HCT116 (cell line): ENCODE results near the gene CDK18. TPM values are rescaled to one million over a fixed set of nuclear protein-coding genes. Genes with fewer than 3 reads are reported as not detected.

Experiments used
- ATAC-seq: fragments of 200-7000 bp; cut with Tn5 transposase; 2 replicates; pipeline ENCODE4 v1.9.1; 2020; ENCODE audit warnings: mild to moderate bottlenecking, moderate library complexity
- BruUV-seq: library from RNA; stranded (reverse); fragments of 400-500 nt; replicated peaks from 2 replicates; lab custom pipeline; 2021; lab: Mats Ljungman, UMichigan
- CTCF ChIA-PET: fragments of 300-600 bp; sonication (Branson Sonifier 250); formaldehyde crosslinking; loops from one replicate; lab custom pipeline; 2021; ENCODE audit warnings: antibody characterized with exemption; lab: Charles Lee
- POLR2A ChIA-PET: fragments of 300-600, 350-600 bp; sonication (Branson Sonifier 250); formaldehyde crosslinking; loops from one replicate; lab custom pipeline; 2021; ENCODE audit warnings: antibody characterized with exemption; lab: Charles Lee
- RAD21 ChIA-PET, 2 experiments: fragments of 300-600 bp; sonication (Branson Sonifier 250); formaldehyde crosslinking; loops; one replicate each; lab custom pipeline; 2023; ENCODE audit warnings: low total read pairs in 2 of 2; ENCODE audit not compliant: uncharacterized antibody in 2 of 2, unreplicated experiment in 2 of 2, low non-redundant PET in 1 of 2; lab: Charles Lee
- DNase-seq: peaks from one replicate; pipeline ENCODE4 v3.0.0-alpha.2; 2010; ENCODE audit warnings: low read depth, low spot score
- H2AFZ ChIP-seq: fragments of 200-600 bp; shearing (Covaris generic), sonication (generic); 2 replicates; pipeline ENCODE4 v1.6.1; 2017; ENCODE audit warnings: low read depth, mixed run types, mixed read lengths, antibody characterized with exemption, low read length; ENCODE audit not compliant: poor library complexity, severe bottlenecking
- H3K27ac ChIP-seq: 2 replicates; pipeline ENCODE4 v1.5.1; 2012; ENCODE audit warnings: low read depth, low read length
- H3K27me3 ChIP-seq: fragments of 200-600 bp; sonication (generic); 2 replicates; pipeline ENCODE4 v1.6.1; 2016; ENCODE audit warnings: mixed run types, low read length, mixed read lengths; ENCODE audit not compliant: insufficient read depth
- H3K36me3 ChIP-seq, 2 experiments: fragments of 200-500 bp in 1 of 2; fragments of 200-600 bp in 1 of 2; sonication (Bioruptor generic) in 1 of 2; sonication (generic) in 1 of 2; 2 replicates each; pipeline versions ENCODE4 v1.5.1 to v1.6.1; 2014 to 2016; ENCODE audit warnings: low read length in 2 of 2, inconsistent platforms in 1 of 2, mixed read lengths in 1 of 2, mixed run types in 1 of 2; ENCODE audit not compliant: insufficient read depth in 2 of 2, control insufficient read depth in 1 of 2
- H3K4me1 ChIP-seq, 2 experiments: fragments of 200-600 bp in 1 of 2; sonication (generic) in 1 of 2; 2 replicates each; pipeline versions ENCODE4 v1.5.1 to v1.6.1; 2012 to 2017; ENCODE audit warnings: low read length in 2 of 2, inconsistent platforms in 1 of 2, mild to moderate bottlenecking in 1 of 2, mixed read lengths in 1 of 2, mixed run types in 1 of 2, moderate library complexity in 1 of 2; ENCODE audit not compliant: insufficient read depth in 2 of 2, control insufficient read depth in 1 of 2
- H3K4me2 ChIP-seq: fragments of 200-600 bp; sonication (generic); 2 replicates; pipeline ENCODE4 v1.6.1; 2017; ENCODE audit warnings: mixed run types, low read length, mixed read lengths
- H3K4me3 ChIP-seq, 2 experiments: fragments of 200-600 bp in 1 of 2; sonication (generic) in 1 of 2; replicated peaks in 1 of 2; 2 replicates each; pipeline ENCODE4 v1.5.1; 2011 to 2016; ENCODE audit warnings: low read length in 2 of 2, control low read depth in 1 of 2, low read depth in 1 of 2, mild to moderate bottlenecking in 1 of 2, mixed read lengths in 1 of 2, mixed run types in 1 of 2
- H3K79me2 ChIP-seq: fragments of 200-600 bp; sonication (generic); 2 replicates; pipeline ENCODE4 v1.6.1; 2017; ENCODE audit warnings: mild to moderate bottlenecking, mixed run types, low read length, moderate library complexity, mixed read lengths; ENCODE audit not compliant: insufficient read depth
- H3K9ac ChIP-seq: fragments of 200-600 bp; sonication (generic); 2 replicates; pipeline ENCODE4 v1.6.1; 2016; ENCODE audit warnings: low read length, mixed read lengths
- H3K9me2 ChIP-seq: fragments of 200-600 bp; sonication (generic), shearing (Covaris generic); 2 replicates; pipeline ENCODE4 v1.6.1; 2017; ENCODE audit warnings: mixed run types, mild to moderate bottlenecking, moderate library complexity; ENCODE audit not compliant: insufficient read depth
- H3K9me3 ChIP-seq, 2 experiments: fragments of 200-500 bp in 1 of 2; fragments of 200-600 bp in 1 of 2; sonication (Bioruptor generic) in 1 of 2; sonication (generic) in 1 of 2; 2 replicates each; pipeline ENCODE4 v1.6.1; 2014 to 2017; ENCODE audit warnings: low read length in 2 of 2, mixed read lengths in 2 of 2, inconsistent platforms in 1 of 2, low read depth in 1 of 2, mild to moderate bottlenecking in 1 of 2, mixed run types in 1 of 2, moderate library complexity in 1 of 2; ENCODE audit not compliant: control insufficient read depth in 1 of 2, insufficient read depth in 1 of 2
- H4K20me1 ChIP-seq: fragments of 200-600 bp; sonication (generic), shearing (Covaris generic); 2 replicates; pipeline ENCODE4 v1.6.1; 2017; ENCODE audit warnings: mixed run types, mild to moderate bottlenecking, moderate library complexity; ENCODE audit not compliant: insufficient read depth
- EGR1 ChIP-seq: IDR thresholded peaks from 2 replicates; pipeline ENCODE4 v1.6.1; 2012; ENCODE audit warnings: low read depth
- ELF1 ChIP-seq: IDR thresholded peaks from 2 replicates; pipeline ENCODE4 v1.6.1; 2012; ENCODE audit warnings: low read depth, borderline replicate concordance
- EZH2phosphoT487 ChIP-seq: fragments of 200-600 bp; IDR thresholded peaks from 2 replicates; pipeline ENCODE4 v1.6.1; 2018; ENCODE audit warnings: antibody characterized with exemption, borderline replicate concordance
- JUND ChIP-seq: IDR thresholded peaks from 2 replicates; pipeline ENCODE4 v1.6.1; 2012
- MAX ChIP-seq: IDR thresholded peaks from 2 replicates; pipeline ENCODE4 v1.6.1; 2012
- POLR2A ChIP-seq: IDR thresholded peaks from 2 replicates; pipeline ENCODE4 v1.7.0; 2011; ENCODE audit warnings: borderline replicate concordance; ENCODE audit not compliant: insufficient read depth, insufficient read length; ENCODE audit errors: extremely low read depth
- POLR2AphosphoS5 ChIP-seq: IDR thresholded peaks from 2 replicates; pipeline ENCODE4 v1.6.1; 2011; ENCODE audit warnings: mild to moderate bottlenecking, low read depth, low read length, moderate library complexity
- REST ChIP-seq: IDR thresholded peaks from 2 replicates; pipeline ENCODE4 v1.6.1; 2012; ENCODE audit warnings: low read depth
- SP1 ChIP-seq: IDR thresholded peaks from 2 replicates; pipeline ENCODE4 v1.6.1; 2012; ENCODE audit warnings: low read depth
- SRF ChIP-seq: IDR thresholded peaks from 2 replicates; pipeline ENCODE4 v1.6.1; 2012; ENCODE audit warnings: low read depth
- TCF7L2 ChIP-seq: IDR thresholded peaks from 2 replicates; pipeline ENCODE4 v1.7.0; 2011; ENCODE audit warnings: borderline replicate concordance, inconsistent platforms; ENCODE audit not compliant: insufficient read depth, insufficient read length; ENCODE audit errors: extremely low read depth
- ZFX ChIP-seq: fragments of 450-650 bp; IDR thresholded peaks from 2 replicates; pipeline ENCODE4 v1.6.1; 2017
- intact Hi-C: fragments of 100-400 bp; cut with micrococcal nuclease; formaldehyde crosslinking; loops from 2 replicates; pipeline ENCODE4 v1.10.0; 2022
- total RNA-seq: library from RNA; stranded (reverse); gene quantifications from one replicate; pipeline ENCODE4 v1.2.1, GENCODE V29; 2021; ENCODE audit not compliant: unreplicated experiment
- TF ChIP-seq, protein P1 (sequence below): IDR thresholded peaks from 2 replicates; pipeline ENCODE4 v1.6.1; 2011; ENCODE audit warnings: mild to moderate bottlenecking, low read length, moderate library complexity; ENCODE audit not compliant: insufficient replicate concordance; ENCODE audit errors: extremely low read depth
- TF ChIP-seq, protein P2 (sequence below), 3 experiments: fragments of 200-600 bp in 1 of 3; sonication (generic) in 1 of 3; IDR thresholded peaks in 2 of 3; conservative IDR thresholded peaks in 1 of 3; 2 replicates each; pipeline ENCODE4 v1.5.1; 2012 to 2017; ENCODE audit warnings: low read depth in 2 of 3, low read length in 2 of 3, antibody characterized with exemption in 1 of 3, borderline replicate concordance in 1 of 3, control low read depth in 1 of 3, mild to moderate bottlenecking in 1 of 3, mixed read lengths in 1 of 3, mixed run types in 1 of 3, moderate library complexity in 1 of 3; ENCODE audit not compliant: insufficient read depth in 1 of 3
- TF ChIP-seq, protein P3 (sequence below): IDR thresholded peaks from 2 replicates; pipeline ENCODE4 v1.6.1; 2012

The CDK18 gene
- total RNA-seq, 1 experiment from 2014 or later = 32.0 TPM

GRCh38 chr1:205530116-205530515 lies 25.6 kb downstream of the CDK18 start:
- Histone ChIP-seq H3K27ac (no peak overlapping the region), H4K20me1 (no peaks in the 10 kb centered on the region), H3K9me2 (no peaks in the 10 kb centered on the region), H2AFZ (no peak overlapping the region), H3K4me3 (no peak overlapping the region), H3K79me2 (no peaks in the 10 kb centered on the region), H3K36me3 (no peaks in the 10 kb centered on the region), H3K9me3 (no peaks in the 10 kb centered on the region), H3K27me3 (no peaks in the 10 kb centered on the region), H3K4me1 (peaks cover 0 to 4% of the 10 kb centered on the region in 2 experiments; a peak in 1 of 4 replicates), H3K9ac (no peak overlapping the region), H3K4me2 (no peak overlapping the region)
- ChIA-PET POLR2A (no interaction called here), RAD21 (no interaction called here), CTCF (interaction anchor here (1.0 to 2.4 kb wide), 3 partner anchors 102 to 154 kb away, joined by 3 to 35 read pairs (median 6); partner anchors contain the start of gene ELK4)
- intact Hi-C loops = no loop called here
- DNase-seq (no peak), ATAC-seq (no peak)
- TF ChIP-seq SP1 (no peak), ELF1 (no peak), EGR1 (no peak), ZFX (no peak), TCF7L2 (no peak), POLR2A (no peak), EZH2phosphoT487 (no peak), MAX (no peak), REST (no peak), SRF (no peak), POLR2AphosphoS5 (no peak), JUND (no peak)
- TF ChIP-seq, protein P1, sequence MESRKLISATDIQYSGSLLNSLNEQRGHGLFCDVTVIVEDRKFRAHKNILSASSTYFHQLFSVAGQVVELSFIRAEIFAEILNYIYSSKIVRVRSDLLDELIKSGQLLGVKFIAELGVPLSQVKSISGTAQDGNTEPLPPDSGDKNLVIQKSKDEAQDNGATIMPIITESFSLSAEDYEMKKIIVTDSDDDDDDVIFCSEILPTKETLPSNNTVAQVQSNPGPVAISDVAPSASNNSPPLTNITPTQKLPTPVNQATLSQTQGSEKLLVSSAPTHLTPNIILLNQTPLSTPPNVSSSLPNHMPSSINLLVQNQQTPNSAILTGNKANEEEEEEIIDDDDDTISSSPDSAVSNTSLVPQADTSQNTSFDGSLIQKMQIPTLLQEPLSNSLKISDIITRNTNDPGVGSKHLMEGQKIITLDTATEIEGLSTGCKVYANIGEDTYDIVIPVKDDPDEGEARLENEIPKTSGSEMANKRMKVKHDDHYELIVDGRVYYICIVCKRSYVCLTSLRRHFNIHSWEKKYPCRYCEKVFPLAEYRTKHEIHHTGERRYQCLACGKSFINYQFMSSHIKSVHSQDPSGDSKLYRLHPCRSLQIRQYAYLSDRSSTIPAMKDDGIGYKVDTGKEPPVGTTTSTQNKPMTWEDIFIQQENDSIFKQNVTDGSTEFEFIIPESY = no peak
- TF ChIP-seq, protein P2, sequence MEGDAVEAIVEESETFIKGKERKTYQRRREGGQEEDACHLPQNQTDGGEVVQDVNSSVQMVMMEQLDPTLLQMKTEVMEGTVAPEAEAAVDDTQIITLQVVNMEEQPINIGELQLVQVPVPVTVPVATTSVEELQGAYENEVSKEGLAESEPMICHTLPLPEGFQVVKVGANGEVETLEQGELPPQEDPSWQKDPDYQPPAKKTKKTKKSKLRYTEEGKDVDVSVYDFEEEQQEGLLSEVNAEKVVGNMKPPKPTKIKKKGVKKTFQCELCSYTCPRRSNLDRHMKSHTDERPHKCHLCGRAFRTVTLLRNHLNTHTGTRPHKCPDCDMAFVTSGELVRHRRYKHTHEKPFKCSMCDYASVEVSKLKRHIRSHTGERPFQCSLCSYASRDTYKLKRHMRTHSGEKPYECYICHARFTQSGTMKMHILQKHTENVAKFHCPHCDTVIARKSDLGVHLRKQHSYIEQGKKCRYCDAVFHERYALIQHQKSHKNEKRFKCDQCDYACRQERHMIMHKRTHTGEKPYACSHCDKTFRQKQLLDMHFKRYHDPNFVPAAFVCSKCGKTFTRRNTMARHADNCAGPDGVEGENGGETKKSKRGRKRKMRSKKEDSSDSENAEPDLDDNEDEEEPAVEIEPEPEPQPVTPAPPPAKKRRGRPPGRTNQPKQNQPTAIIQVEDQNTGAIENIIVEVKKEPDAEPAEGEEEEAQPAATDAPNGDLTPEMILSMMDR (IDR thresholded peaks at IDR 0.05 in 2 of 3, conservative IDR thresholded peaks at IDR 0.05 in 1 of 3; ENCODE audit: borderline replicate concordance in 1 of 3, insufficient read depth in 1 of 3, low read depth in 2 of 3, low read length in 2 of 3) = no peak
- TF ChIP-seq, protein P3, sequence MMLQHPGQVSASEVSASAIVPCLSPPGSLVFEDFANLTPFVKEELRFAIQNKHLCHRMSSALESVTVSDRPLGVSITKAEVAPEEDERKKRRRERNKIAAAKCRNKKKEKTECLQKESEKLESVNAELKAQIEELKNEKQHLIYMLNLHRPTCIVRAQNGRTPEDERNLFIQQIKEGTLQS = no peak
- BruUV-seq = no TSS peak
